HG03097 (cell line): ENCODE data around the gene ARMH2.
"Not testable (repeated sequence)": the region's sequence is repeated elsewhere in the genome, so short reads cannot be mapped to it uniquely, and the experiment has no call there.

Experiments
- ATAC-seq: cut with Tn5 transposase; IDR thresholded peaks from one replicate; pipeline ENCODE4 v1.9.1; 2021; ENCODE audit not compliant: unreplicated experiment, low FRiP score

The ARMH2 gene

GRCh38 chr6:24765968-24766367, 32.7 kb downstream of the ARMH2 start:
- ATAC-seq, result not testable (repeated sequence)

DNA sequence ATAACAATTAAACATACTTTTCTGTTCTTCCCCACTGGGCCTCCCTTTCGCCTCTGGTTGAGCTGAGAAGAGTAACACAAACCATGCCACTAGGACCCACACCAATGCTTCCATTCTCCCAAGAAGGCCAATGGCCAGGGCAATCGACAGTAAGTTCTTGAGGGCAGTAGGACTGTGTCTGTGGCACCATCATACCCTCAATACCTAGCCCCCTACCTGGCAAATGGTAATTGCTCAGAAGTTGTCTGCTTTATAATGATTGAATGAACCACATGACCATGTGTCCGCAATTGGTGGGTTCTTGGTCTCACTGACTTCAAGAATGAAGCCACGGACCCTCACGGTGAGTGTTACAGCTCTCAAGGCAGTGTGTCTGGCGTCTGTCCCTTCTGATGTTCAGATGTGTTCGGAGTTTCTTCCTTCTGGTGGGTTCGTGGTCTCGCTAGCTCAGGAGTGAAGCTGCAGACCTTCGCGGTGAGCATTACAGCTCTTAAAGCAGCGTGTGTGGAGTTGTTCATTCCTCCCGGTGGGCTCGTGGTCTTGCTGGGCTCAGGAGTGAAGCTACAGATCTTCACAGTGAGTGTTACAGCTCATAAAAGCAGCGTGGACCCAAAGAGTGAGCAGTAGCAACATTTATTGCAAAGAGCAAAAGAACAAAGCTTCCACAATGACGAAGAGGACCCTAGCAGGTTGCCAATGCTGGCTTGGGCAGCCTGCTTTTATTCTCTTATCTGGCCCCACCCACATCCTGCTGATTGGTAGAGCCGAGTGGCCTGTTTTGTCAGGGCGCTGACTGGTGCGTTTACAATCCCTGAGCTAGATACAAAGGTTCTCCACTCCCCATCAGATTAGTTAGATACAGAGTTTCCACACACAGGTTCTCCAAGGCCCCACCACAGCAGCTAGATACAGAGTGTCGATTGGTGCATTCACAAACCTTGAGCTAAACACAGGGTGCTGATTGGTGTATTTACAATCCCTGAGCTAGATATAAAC, 33.6 kb downstream of the ARMH2 start:
- ATAC-seq, result not testable (repeated sequence)

GRCh38 chr6:24763578-24763977, 35.1 kb downstream of the ARMH2 start:
- no peak for ATAC-seq

- no peak for ATAC-seq
These were observed 36.9 kb downstream of the ARMH2 start for GRCh38 chr6:24761851-24762250.

DNA sequence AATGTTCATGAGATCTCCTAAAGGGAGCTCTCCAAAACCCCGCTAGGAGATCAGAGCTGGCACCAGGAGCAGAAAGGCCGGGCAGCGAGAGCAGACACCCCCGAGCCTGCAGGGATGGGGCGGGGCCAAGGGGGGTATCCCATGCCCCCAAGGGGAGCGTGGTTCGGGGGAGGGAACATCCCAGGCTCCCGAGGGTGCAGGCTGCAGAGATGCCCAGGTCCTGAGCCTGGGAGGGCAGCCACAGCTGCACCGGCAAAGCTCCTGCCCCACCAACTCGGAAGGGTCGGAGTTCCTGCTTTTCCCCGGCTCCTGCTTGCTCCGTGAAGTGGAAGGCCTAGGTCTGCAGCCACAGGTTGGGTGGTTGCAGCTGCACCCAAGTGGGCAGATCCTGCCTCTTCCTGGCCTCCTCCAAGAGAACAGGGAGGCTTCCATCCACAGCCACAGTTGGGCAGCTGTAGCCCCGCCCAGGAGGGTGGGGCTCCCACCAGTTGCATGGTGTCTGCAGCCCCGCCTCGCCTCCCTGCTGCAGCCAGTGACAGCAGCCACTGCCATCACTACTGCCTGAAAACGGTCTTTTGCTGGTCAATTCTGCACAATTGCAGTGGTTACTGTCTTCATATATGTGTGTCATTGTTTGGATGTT, 37.4 kb downstream of the ARMH2 start:
- ATAC-seq, result no peak

GRCh38 chr6:24760210-24760609, 38.5 kb downstream of the ARMH2 start:
- ATAC-seq, result no peak

GRCh38 chr6:24759718-24760117, 39.0 kb downstream of the ARMH2 start:
- ATAC-seq, result no peak

- no peak for ATAC-seq
These were observed 41.1 kb downstream of the ARMH2 start for GRCh38 chr6:24757611-24758010.

DNA sequence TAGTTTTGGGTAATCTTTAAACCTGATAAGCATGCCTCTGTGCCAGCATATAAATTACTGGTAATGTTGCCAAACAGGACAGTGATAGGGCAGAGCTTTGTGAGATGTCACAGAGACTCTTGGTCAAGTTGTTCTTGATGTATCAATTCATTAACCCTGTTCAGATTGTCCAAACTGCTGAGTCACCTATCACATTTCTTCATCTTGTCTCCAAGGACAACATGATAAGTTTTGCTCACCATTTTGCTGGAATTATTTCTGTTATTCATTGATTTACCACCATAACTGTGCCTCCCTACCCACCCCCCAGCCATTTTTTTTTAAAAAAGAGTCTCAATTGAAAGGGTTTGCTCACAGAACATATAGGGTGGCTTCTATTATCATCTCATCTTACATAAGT, 43.4 kb downstream of the ARMH2 start:
- no peak for ATAC-seq

GRCh38 chr6:24754378-24754777, 44.3 kb downstream of the ARMH2 start:
- ATAC-seq, result not testable (repeated sequence)

DNA sequence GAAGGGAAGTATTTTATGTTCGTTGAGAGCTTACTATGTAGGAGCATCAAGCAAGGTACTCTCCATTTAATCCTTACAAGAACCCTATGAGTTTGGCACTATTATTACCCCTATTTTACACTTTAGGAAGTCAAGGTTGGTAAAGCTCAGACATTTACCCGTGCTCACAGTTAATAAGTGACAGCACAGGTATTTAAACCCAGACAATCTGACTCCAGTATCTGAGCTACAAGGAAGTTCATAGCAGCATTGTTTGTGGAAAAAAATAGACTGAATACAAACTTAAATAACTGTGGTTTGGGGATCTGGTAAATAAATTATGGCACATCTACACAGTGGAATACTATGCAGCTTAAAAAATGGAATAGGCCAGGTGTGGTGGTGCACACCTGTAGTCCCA, 45.2 kb downstream of the ARMH2 start:
- no peak for ATAC-seq

DNA sequence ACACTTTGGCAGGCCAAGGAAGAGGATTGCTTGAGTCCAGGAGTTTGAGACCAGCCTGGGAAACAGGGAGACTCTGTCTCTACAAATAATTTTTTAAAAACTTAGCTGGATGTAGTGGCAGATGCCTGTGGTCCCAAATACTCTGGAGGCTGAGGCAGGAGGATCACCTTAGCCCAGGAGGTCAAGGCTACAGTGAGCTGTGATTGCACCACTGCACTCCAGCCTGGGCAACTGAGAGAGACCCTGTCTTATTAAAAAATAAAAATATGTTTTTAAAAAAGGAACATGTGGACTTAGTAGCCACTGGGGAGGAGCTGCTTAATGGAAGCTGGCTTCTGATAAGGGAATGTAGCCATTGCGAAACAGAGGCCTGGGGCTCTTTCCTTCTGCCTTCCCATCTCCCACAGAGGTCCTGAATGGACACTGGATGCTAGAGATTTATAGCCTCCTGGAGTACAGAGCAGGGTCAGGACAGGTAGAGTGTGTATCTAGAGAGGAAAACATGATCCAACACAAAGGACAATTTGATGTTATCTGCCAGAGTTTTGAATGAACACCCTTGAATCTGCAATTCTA, 45.7 kb downstream of the ARMH2 start:
- no peak for ATAC-seq

- no peak for ATAC-seq
These were observed 46.2 kb downstream of the ARMH2 start for GRCh38 chr6:24752503-24752902.

DNA sequence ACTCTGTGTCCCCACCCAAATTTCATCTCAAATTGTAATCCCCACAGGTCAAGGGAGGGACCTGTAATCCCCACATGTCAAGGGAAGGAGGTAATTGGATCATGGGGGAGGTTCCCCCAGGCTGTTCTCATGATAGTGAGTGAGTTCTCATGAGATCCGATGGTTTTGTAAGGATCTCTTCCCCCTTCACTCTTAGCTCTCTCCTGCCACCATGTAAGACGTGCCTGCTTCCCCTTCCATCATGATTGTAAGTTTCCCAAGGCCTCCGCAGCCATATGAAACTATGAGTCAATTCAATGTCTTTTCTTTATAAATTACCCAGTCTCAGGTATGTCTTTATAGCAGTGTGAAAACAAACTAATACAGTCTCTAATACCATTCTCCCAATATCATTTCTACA, 47.8 kb downstream of the ARMH2 start:
- ATAC-seq, result not testable (repeated sequence)

DNA sequence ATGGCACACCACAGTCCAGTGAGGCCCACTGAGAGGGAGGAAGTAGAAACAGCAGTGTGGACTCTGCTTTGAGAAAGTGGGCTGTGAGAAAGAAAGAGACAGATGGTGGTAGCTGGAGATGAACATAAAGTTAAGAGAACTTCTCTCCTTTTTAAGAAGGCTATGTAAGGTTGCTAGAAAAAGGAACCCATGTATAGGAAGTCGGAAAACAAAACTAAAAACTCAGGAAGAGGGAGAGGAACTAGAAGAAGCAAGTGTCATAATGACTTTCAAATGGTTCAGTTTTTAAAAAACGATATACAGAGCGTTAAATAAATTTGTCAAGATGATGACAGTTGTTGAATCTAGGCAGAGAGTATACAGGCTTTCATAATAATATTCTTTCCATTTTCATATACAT, 49.4 kb downstream of the ARMH2 start:
- no peak for ATAC-seq
